GM18867 (cell line): ENCODE data around the gene PRXL2C.

Experiments
- ATAC-seq: cut with Tn5 transposase; IDR thresholded peaks from one replicate; pipeline ENCODE4 v1.9.1; 2021; ENCODE audit warnings: mild to moderate bottlenecking, moderate library complexity; ENCODE audit not compliant: unreplicated experiment

PRXL2C gene

DNA sequence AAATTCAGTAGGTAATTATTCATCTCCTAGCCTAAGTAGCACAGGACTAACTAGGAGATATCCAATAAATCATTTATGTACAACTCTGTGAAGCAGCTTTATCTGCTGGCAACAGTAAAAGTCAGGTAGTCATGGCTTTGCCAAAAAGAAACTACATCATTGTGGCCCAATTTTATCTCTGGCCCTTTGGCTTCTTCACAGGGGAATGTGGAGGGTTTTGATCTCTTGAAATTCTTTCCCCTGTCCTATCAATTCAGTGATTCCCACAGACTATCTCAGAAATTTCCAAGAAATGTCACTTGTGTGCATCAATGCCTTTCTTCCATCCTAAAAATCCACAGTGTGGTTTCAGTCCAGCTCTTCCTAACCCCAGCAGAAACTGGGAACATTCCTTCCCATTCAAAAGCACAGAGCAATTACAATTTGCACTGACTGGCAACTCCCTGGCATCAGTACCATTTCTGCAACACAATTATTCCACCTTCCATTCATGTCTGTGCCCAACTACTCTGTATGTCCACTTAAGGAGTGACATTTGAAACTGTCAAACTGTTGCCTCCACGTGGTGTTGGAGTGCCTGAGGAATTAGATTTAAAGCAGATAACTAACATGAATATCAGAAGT, 42.0 kb downstream of the PRXL2C start:
- no peak for ATAC-seq

GRCh38 chr9:96612105-96612965, 42.8 kb downstream of the PRXL2C start:
- no peak for ATAC-seq

- no peak for ATAC-seq
These were observed 43.8 kb downstream of the PRXL2C start for GRCh38 chr9:96611302-96611701.

GRCh38 chr9:96609732-96610131, 45.4 kb downstream of the PRXL2C start:
- no peak for ATAC-seq

DNA sequence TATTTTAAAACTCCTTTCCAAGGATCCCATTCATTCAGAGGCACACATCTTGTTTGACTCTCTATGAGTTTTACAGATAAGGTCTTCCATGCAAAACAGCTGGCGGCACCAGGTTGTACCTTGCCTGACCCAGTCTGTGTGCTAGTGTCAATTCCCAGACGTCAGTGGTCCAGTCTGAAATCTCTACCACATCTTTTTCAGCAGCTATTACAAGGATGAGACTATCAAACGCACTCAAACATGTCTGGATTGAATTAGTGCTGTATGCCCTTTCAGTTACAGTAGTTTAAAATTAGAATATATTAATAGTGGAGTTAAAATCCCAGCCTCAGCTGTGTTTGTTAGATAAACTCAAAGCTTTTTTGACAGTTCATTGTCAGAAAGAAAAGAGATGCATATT, 47.1 kb downstream of the PRXL2C start:
- no peak for ATAC-seq

DNA sequence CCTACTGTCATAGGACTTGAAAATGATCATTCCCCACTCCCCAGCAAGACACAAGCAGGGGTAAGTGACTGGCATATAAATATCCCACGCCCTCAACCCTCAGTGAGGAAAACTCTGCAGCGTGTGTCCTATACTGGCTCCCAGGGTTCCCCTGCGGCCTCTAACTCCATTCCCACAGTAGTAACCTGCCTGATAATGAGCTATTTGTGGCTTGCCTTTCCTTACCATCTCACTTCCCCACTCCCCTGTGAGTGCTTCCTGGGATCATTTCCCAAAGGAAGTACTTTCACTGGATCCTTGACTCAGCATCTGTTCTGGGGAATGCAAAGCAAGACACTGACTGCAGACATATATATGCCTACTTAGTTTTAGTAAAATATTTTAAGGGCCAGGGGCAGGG, 49.8 kb downstream of the PRXL2C start:
- ATAC-seq, result no peak

DNA sequence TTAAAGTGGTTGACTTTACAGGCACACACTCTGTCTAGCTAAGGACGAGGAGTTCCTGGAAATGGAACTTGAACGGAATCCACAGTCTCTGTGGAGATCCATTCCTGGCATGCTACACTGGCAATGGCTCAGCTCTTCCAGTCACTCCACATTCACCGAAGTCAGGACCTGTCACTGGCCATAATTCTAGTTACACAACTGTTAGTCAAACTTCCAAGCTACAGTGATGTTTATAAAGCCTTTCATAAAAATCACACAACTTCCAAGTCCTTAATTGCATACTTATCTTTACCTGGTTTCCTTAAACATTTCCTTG, 51.2 kb downstream of the PRXL2C start:
- no peak for ATAC-seq

- no peak for ATAC-seq
These were observed 51.7 kb downstream of the PRXL2C start for GRCh38 chr9:96603305-96604003.

DNA sequence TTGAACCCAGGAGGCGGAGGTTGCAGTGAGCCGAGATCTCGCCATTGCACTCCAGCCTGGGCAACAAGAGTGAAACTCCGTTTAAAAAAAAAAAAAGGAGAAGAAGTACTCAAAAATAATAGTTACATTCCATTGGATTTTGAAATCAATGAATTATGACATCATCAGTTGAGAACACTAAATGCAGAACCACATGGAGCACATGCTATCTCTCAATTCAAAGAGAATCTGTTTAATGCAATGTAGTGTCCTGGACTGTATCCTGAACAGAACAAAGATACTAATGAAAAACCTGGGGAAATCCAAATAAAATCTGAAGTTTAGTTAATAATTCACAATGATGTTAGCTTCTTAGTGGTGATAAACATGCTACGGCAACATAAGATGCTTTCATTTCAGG, 55.8 kb downstream of the PRXL2C start:
- no peak for ATAC-seq

- no peak for ATAC-seq
These were observed 58.5 kb downstream of the PRXL2C start for GRCh38 chr9:96596601-96597111.
